Uterus (tissue), 2 donors: ENCODE measurements around the gene CHCHD4.

Experiments used
- CTCF ChIP-seq, 4 experiments: fragments of 200-600 bp in 2 of 4; fragments of 450-650 bp in 2 of 4; sonication (generic) in 2 of 4; IDR thresholded peaks; one replicate each; pipeline ENCODE4 v1.5.1; 2016 to 2019; ENCODE audit warnings: antibody characterized with exemption in 4 of 4, mild to moderate bottlenecking in 2 of 4, moderate library complexity in 1 of 4
- POLR2A ChIP-seq, 2 donors: fragments of 450-650 bp; IDR thresholded peaks; one replicate each; pipeline ENCODE4 v1.6.1; 2016; ENCODE audit warnings: antibody characterized with exemption in 2 of 2, mild to moderate bottlenecking in 1 of 2, moderate library complexity in 1 of 2

GRCh38 chr3:14141144-14141543, 16.5 kb upstream of the CHCHD4 start:
- no peak for TF ChIP-seq CTCF (IDR thresholded peaks at IDR 0.05)
- TF ChIP-seq POLR2A (IDR thresholded peaks at IDR 0.05), result no peak
